Breast epithelium (tissue), 3 donors: ENCODE data around the gene MEIOSIN.

ENCODE experiments used
- CTCF ChIP-seq, 3 donors: fragments of 450-650 bp; IDR thresholded peaks; one replicate each; pipeline ENCODE4 v1.5.1; 2016 to 2017; ENCODE audit warnings: antibody characterized with exemption in 3 of 3, mild to moderate bottlenecking in 3 of 3, moderate library complexity in 3 of 3
- POLR2A ChIP-seq: fragments of 450-650 bp; IDR thresholded peaks from one replicate; pipeline ENCODE4 v1.6.1; 2016; ENCODE audit warnings: antibody characterized with exemption, mild to moderate bottlenecking, moderate library complexity
- POLR2AphosphoS5 ChIP-seq, 3 donors: sonication (generic); formaldehyde crosslinking; IDR thresholded peaks; one replicate each; pipeline ENCODE4 v1.6.1; 2017; ENCODE audit warnings: antibody characterized with exemption in 3 of 3

- no peak for TF ChIP-seq POLR2AphosphoS5 (IDR thresholded peaks at IDR 0.05)
- no peak for TF ChIP-seq CTCF (IDR thresholded peaks at IDR 0.05)
- TF ChIP-seq POLR2A, result no peak
These were observed 39.7 kb downstream of the MEIOSIN start for GRCh38 chr19:45772912-45773311.
